HG03280 (cell line): ENCODE results near the gene TOR4A.

ENCODE experiments used
- ATAC-seq: cut with Tn5 transposase; IDR thresholded peaks from one replicate; pipeline ENCODE4 v1.9.1; 2021; ENCODE audit warnings: mild to moderate bottlenecking, moderate library complexity; ENCODE audit not compliant: unreplicated experiment

Gene TOR4A

GRCh38 chr9:137277329-137278041 lies at the start of gene TOR4A:
TSS of gene TOR4A (plus strand) at chr9:137277726. CDS start at chr9:137278690, 964 bp downstream.
- ATAC-seq, result peak; percentile 65

- no peak for ATAC-seq
These were observed 49.5 kb upstream of the TOR4A start for GRCh38 chr9:137227853-137228505.

- no peak for ATAC-seq
These were observed 49.0 kb upstream of the TOR4A start for GRCh38 chr9:137228506-137228967.

GRCh38 chr9:137228968-137229896 lies 48.3 kb upstream of the TOR4A start:
- ATAC-seq, result no peak

- no peak for ATAC-seq
These were observed 47.4 kb upstream of the TOR4A start for GRCh38 chr9:137229903-137230704.

GRCh38 chr9:137230705-137231371 lies 46.7 kb upstream of the TOR4A start, which contains the start of gene SLC34A3:
TSS of gene SLC34A3 (plus strand) at chr9:137230901. CDS start at chr9:137231703, 802 bp downstream.
- ATAC-seq, result no peak

- no peak for ATAC-seq
These were observed 46.0 kb upstream of the TOR4A start for GRCh38 chr9:137231372-137232039.

GRCh38 chr9:137232101-137232500 lies 45.4 kb upstream of the TOR4A start:
- ATAC-seq, result no peak

- no peak for ATAC-seq
These were observed 45.0 kb upstream of the TOR4A start for GRCh38 chr9:137232510-137232909.

GRCh38 chr9:137233143-137233980 lies 44.2 kb upstream of the TOR4A start:
- no peak for ATAC-seq

- no peak for ATAC-seq
These were observed 43.4 kb upstream of the TOR4A start for GRCh38 chr9:137234055-137234697.

GRCh38 chr9:137234758-137235423 lies 42.6 kb upstream of the TOR4A start:
- no peak for ATAC-seq

GRCh38 chr9:137235424-137236237 lies 41.9 kb upstream of the TOR4A start:
- no peak for ATAC-seq

GRCh38 chr9:137236238-137236935 lies 41.1 kb upstream of the TOR4A start:
- no peak for ATAC-seq

- ATAC-seq, result no peak
These were observed 40.5 kb upstream of the TOR4A start for GRCh38 chr9:137236936-137237421.
